Astrocyte (in vitro differentiated cells and primary cell): ENCODE data around the gene LBX2. TPM values are rescaled to one million over a fixed set of nuclear protein-coding genes. Genes with fewer than 3 reads are reported as not detected.

Source experiments
- DNase-seq: peaks from one replicate; pipeline ENCODE4 v3.0.0-alpha.2; 2010; ENCODE audit warnings: low read depth
- FAIRE-seq: peaks from 2 replicates; lab custom pipeline; 2011; peaks lifted over from hg19 to GRCh38; lab: Jason Lieb, UNC
- H2AFZ ChIP-seq: 2 replicates; pipeline ENCODE4 v1.6.0; 2012; ENCODE audit warnings: low read depth, low read length, inconsistent platforms
- H3K27ac ChIP-seq: 2 replicates; pipeline ENCODE4 v1.5.1; 2011; ENCODE audit warnings: low read depth, low read length, inconsistent platforms
- H3K27me3 ChIP-seq: 2 replicates; pipeline ENCODE4 v1.6.0; 2011; ENCODE audit warnings: low read length, inconsistent platforms; ENCODE audit not compliant: insufficient read depth
- H3K36me3 ChIP-seq: 2 replicates; pipeline ENCODE4 v1.5.1; 2011; ENCODE audit warnings: low read length, inconsistent platforms; ENCODE audit not compliant: insufficient read depth
- H3K4me1 ChIP-seq: 2 replicates; pipeline ENCODE4 v1.5.1; 2011; ENCODE audit warnings: low read length, inconsistent platforms; ENCODE audit not compliant: insufficient read depth
- H3K4me2 ChIP-seq: 2 replicates; pipeline ENCODE4 v1.6.0; 2012; ENCODE audit warnings: low read length, inconsistent platforms
- H3K4me3 ChIP-seq: 2 replicates; pipeline ENCODE4 v1.5.1; 2011; ENCODE audit warnings: low read depth, mild to moderate bottlenecking, low read length, inconsistent platforms; ENCODE audit not compliant: insufficient read depth
- H3K79me2 ChIP-seq: 2 replicates; pipeline ENCODE4 v1.6.0; 2012; ENCODE audit warnings: mild to moderate bottlenecking, low read length, inconsistent platforms; ENCODE audit not compliant: insufficient read depth
- H3K9ac ChIP-seq: 2 replicates; pipeline ENCODE4 v1.6.0; 2012; ENCODE audit warnings: mild to moderate bottlenecking, low read length, inconsistent platforms
- H3K9me3 ChIP-seq: 2 replicates; pipeline ENCODE4 v1.5.1; 2012; ENCODE audit warnings: low read depth, mild to moderate bottlenecking, low read length, inconsistent platforms; ENCODE audit not compliant: insufficient read depth
- H4K20me1 ChIP-seq: 2 replicates; pipeline ENCODE4 v1.6.0; 2012; ENCODE audit warnings: low read length, inconsistent platforms; ENCODE audit not compliant: insufficient read depth
- H3K27ac Mint-ChIP-seq: one replicate; pipeline ENCODE4 v1.8.0; 2021; ENCODE audit warnings: mild to moderate bottlenecking, mixed read lengths; ENCODE audit not compliant: unreplicated experiment
- H3K27me3 Mint-ChIP-seq: one replicate; pipeline ENCODE4 v1.8.0; 2021; ENCODE audit warnings: low read depth, mixed read lengths; ENCODE audit not compliant: unreplicated experiment
- H3K36me3 Mint-ChIP-seq: one replicate; pipeline ENCODE4 v1.8.0; 2021; ENCODE audit warnings: low read depth, mixed read lengths; ENCODE audit not compliant: unreplicated experiment
- H3K4me1 Mint-ChIP-seq: one replicate; pipeline ENCODE4 v1.8.0; 2021; ENCODE audit warnings: low read depth, mixed read lengths; ENCODE audit not compliant: unreplicated experiment
- H3K4me3 Mint-ChIP-seq: one replicate; pipeline ENCODE4 v1.8.0; 2021; ENCODE audit warnings: mild to moderate bottlenecking, moderate library complexity, mixed read lengths; ENCODE audit not compliant: unreplicated experiment
- H3K9me3 Mint-ChIP-seq: one replicate; pipeline ENCODE4 v1.8.0; 2021; ENCODE audit warnings: mild to moderate bottlenecking, mixed read lengths; ENCODE audit not compliant: unreplicated experiment
- CTCF ChIP-seq: IDR thresholded peaks from 2 replicates; pipeline ENCODE4 v1.5.1; 2011; ENCODE audit warnings: low read depth, mild to moderate bottlenecking, inconsistent platforms, low read length, moderate library complexity; ENCODE audit not compliant: insufficient read depth
- EZH2 ChIP-seq: IDR thresholded peaks from 2 replicates; pipeline ENCODE4 v1.6.1; 2012; ENCODE audit warnings: mild to moderate bottlenecking, low read length, inconsistent platforms; ENCODE audit not compliant: insufficient read depth
- total RNA-seq: library from RNA; stranded (reverse); gene quantifications from 2 replicates; pipeline ENCODE4 v1.2.1, GENCODE V29; 2021

Gene LBX2
- total RNA-seq, 1 donor from 2014 or later: 1.0 TPM

GRCh38 chr2:74482801-74483674 is 16.4 kb downstream of the LBX2 start, which contains the start of the genes CCDC142 and TTC31:
Gene CCDC142, minus strand, starts transcription at chr2:74482998. Its CDS starts 161 bp downstream, at chr2:74482837.
Gene TTC31, plus strand, starts transcription at chr2:74483081. Its CDS starts 15 bp downstream, at chr2:74483096.
- Histone ChIP-seq H4K20me1 (peaks cover 13% of the 10 kb centered on the region), H3K36me3 (peaks cover 3% of the 10 kb centered on the region), H3K4me2 (peak within 1 kb of the TSS; percentile 97), H3K9ac (peak within 1 kb of the TSS; percentile 88), H3K27me3 (no peaks in the 10 kb centered on the region), H3K27ac (peak within 1 kb of the TSS; percentile 83), H3K4me1 (peaks cover 15% of the 10 kb centered on the region), H3K9me3 (no peaks in the 10 kb centered on the region), H2AFZ (peak within 1 kb of the TSS; percentile 95), H3K79me2 (peaks cover 37% of the 10 kb centered on the region), H3K4me3 (peak within 1 kb of the TSS; percentile 97)
- FAIRE-seq (no peak), DNase-seq (peak; percentile 89)
- H3K9me3 Mint-ChIP-seq: no peaks in the 10 kb centered on the region
- H3K27me3 Mint-ChIP-seq: no peaks in the 10 kb centered on the region
- peaks cover 3% of the 10 kb centered on the region for H3K4me1 Mint-ChIP-seq
- peak within 1 kb of the TSS; percentile 89 for H3K27ac Mint-ChIP-seq
- H3K36me3 Mint-ChIP-seq: peaks cover 6% of the 10 kb centered on the region
- no peak for TF ChIP-seq EZH2
- TF ChIP-seq CTCF: peak; percentile 88
- H3K4me3 Mint-ChIP-seq: peak within 1 kb of the TSS; percentile 98

GRCh38 chr2:74481961-74482800 is 17.2 kb downstream of the LBX2 start:
- DNase-seq: no peak
- H2AFZ ChIP-seq: peak overlapping the region; percentile 95

More at GRCh38 chr2:74481961-74482800, 17.2 kb downstream of the LBX2 start:
- H3K9ac ChIP-seq: peak overlapping the region; percentile 88
- no peaks in the 10 kb centered on the region for H3K9me3 ChIP-seq
- peak overlapping the region; percentile 83 for H3K27ac ChIP-seq
- peaks cover 37% of the 10 kb centered on the region for H3K79me2 ChIP-seq
- H3K4me3 ChIP-seq: peak overlapping the region; percentile 97
- H3K4me3 Mint-ChIP-seq: peak overlapping the region; percentile 98
- peaks cover 3% of the 10 kb centered on the region for H3K36me3 ChIP-seq
- H3K4me2 ChIP-seq: peak overlapping the region; percentile 97
- peaks cover 13% of the 10 kb centered on the region for H4K20me1 ChIP-seq
- H3K27me3 ChIP-seq: no peaks in the 10 kb centered on the region
- FAIRE-seq: no peak
- no peaks in the 10 kb centered on the region for H3K9me3 Mint-ChIP-seq
- H3K4me1 Mint-ChIP-seq: peaks cover 3% of the 10 kb centered on the region
- H3K27me3 Mint-ChIP-seq: no peaks in the 10 kb centered on the region
- H3K27ac Mint-ChIP-seq: peak overlapping the region; percentile 89
- TF ChIP-seq CTCF: no peak
- no peak for TF ChIP-seq EZH2
- H3K4me1 ChIP-seq: peaks cover 15% of the 10 kb centered on the region
- H3K36me3 Mint-ChIP-seq: peaks cover 6% of the 10 kb centered on the region
